T-helper 17 cell (primary cell): ENCODE measurements around the gene PLCZ1. TPM values are rescaled to one million over a fixed set of nuclear protein-coding genes. Genes with fewer than 3 reads are reported as not detected.
"Not testable (repeated sequence)": the region's sequence is repeated elsewhere in the genome, so short reads cannot be mapped to it uniquely, and the experiment has no call there.

Experiments used
- ATAC-seq: fragments of 150-1000 bp; cut with Tn5 transposase; 2 replicates; pipeline ENCODE4 v1.10.0; 2021; ENCODE audit warnings: mild to moderate bottlenecking, moderate library complexity
- DNase-seq, 3 donors: peaks; one replicate each; pipeline versions ENCODE4 v3.0.0 to v3.0.0-alpha.2; 2020 to 2021
- H3K9me3 ChIP-seq: one replicate; pipeline ENCODE4 v1.7.0; 2013; ENCODE audit warnings: low read length, mild to moderate bottlenecking; ENCODE audit not compliant: control insufficient read depth, poor library complexity, severe bottlenecking
- H3K27ac Mint-ChIP-seq: one replicate; pipeline ENCODE4 v1.8.0; 2022; ENCODE audit warnings: mild to moderate bottlenecking, moderate library complexity, mixed read lengths
- H3K27me3 Mint-ChIP-seq: one replicate; pipeline ENCODE4 v1.8.0; 2022; ENCODE audit warnings: mixed read lengths
- H3K36me3 Mint-ChIP-seq: one replicate; pipeline ENCODE4 v1.8.0; 2022; ENCODE audit warnings: low read depth, mixed read lengths
- H3K4me1 Mint-ChIP-seq: one replicate; pipeline ENCODE4 v1.8.0; 2022; ENCODE audit warnings: mild to moderate bottlenecking, mixed read lengths
- H3K4me3 Mint-ChIP-seq: one replicate; pipeline ENCODE4 v1.8.0; 2022; ENCODE audit warnings: mild to moderate bottlenecking, moderate library complexity, mixed read lengths
- total RNA-seq, 4 donors: library from RNA in 2 of 4; stranded (reverse) in 2 of 4; gene quantifications; one replicate each; pipeline ENCODE4 v1.2.3 and lab custom pipeline; 2022 to 2026

PLCZ1 gene
- total RNA-seq, 2 donors from 2014 or later = not detected

DNA sequence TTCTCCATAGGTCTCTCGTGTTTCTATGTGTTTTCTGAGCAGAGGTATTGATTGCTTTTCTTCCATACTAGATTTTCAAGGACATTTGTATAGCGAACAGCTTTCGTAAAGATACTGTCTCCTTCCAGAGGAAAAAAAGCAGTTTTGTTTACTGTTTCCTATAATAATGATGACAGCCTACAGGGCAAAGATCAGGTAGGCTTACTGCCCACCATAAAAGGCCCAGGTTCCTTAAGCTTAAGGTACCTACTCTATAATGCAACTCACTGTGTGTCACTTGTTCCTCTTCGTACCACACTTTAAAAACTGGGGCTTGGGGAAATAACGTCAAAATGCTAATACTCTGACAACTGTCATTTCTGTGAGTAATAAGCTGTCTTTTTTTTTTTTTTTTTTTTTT lies 6.7 kb downstream of the PLCZ1 start:
- ATAC-seq = no peak
- no peaks in the 10 kb centered on the region for H3K27me3 Mint-ChIP-seq
- no peaks in the 10 kb centered on the region for H3K9me3 ChIP-seq
- H3K27ac Mint-ChIP-seq = no peak overlapping the region
- H3K4me1 Mint-ChIP-seq = no peaks in the 10 kb centered on the region
- no peak overlapping the region for H3K4me3 Mint-ChIP-seq
- DNase-seq = no peak
- no peaks in the 10 kb centered on the region for H3K36me3 Mint-ChIP-seq

GRCh38 chr12:18723752-18724151 lies 14.1 kb downstream of the PLCZ1 start:
- H3K4me1 Mint-ChIP-seq = no peaks in the 10 kb centered on the region
- H3K9me3 ChIP-seq = no peaks in the 10 kb centered on the region
- no peaks in the 10 kb centered on the region for H3K27me3 Mint-ChIP-seq
- no peak overlapping the region for H3K27ac Mint-ChIP-seq
- H3K36me3 Mint-ChIP-seq = no peaks in the 10 kb centered on the region
- ATAC-seq = no peak
- DNase-seq = no peak
- H3K4me3 Mint-ChIP-seq = no peak overlapping the region

DNA sequence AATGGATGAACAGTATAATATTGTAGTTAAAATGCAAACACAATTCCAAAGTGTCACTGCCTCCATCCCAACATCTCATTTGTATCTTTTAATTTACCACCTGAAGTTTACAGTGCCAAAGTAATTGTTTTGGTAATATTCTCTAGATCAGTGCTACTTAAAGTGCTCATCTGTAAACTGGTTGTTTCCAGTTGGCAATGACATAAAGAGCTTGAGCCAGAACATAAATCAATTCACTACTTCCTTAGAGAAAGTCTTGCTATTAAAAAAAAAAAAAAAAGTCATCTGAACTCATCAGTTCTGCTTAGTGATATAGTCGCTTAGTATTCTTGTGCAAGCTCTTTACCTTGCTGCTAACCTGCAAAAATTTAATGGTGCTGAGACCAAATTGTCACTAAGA lies 16.4 kb downstream of the PLCZ1 start:
- no peaks in the 10 kb centered on the region for H3K27me3 Mint-ChIP-seq
- no peak for ATAC-seq
- DNase-seq = no peak

DNA sequence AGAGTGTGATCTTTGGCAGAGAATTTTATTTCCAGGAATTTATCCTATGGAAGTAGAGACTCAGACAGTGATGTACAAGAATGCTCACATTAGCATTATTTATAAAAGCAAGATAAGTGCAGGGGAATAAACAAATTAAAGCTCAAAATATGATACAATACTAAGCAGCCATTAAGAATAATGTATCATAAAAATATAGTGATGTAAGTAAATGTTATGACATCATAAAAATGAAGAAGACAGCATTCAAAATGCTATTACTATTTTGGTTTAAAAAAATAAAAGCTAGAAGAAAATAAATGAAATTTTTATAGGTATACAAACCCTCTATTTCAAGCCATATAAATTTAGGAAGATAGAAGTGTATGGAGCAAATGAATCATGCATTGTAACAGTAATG lies 17.1 kb downstream of the PLCZ1 start:
- Mint-ChIP-seq H3K27me3 (no peaks in the 10 kb centered on the region), H3K4me1 (no peaks in the 10 kb centered on the region), H3K27ac (no peak overlapping the region), H3K4me3 (no peak overlapping the region), H3K36me3 (no peaks in the 10 kb centered on the region)
- ATAC-seq = no peak
- no peak for DNase-seq
- no peaks in the 10 kb centered on the region for H3K9me3 ChIP-seq

More for the DNA sequence above, 16.4 kb downstream of the PLCZ1 start:
- no peak overlapping the region for H3K27ac Mint-ChIP-seq
- no peaks in the 10 kb centered on the region for H3K36me3 Mint-ChIP-seq
- H3K9me3 ChIP-seq = no peaks in the 10 kb centered on the region
- H3K4me1 Mint-ChIP-seq = no peaks in the 10 kb centered on the region
- H3K4me3 Mint-ChIP-seq = no peak overlapping the region

DNA sequence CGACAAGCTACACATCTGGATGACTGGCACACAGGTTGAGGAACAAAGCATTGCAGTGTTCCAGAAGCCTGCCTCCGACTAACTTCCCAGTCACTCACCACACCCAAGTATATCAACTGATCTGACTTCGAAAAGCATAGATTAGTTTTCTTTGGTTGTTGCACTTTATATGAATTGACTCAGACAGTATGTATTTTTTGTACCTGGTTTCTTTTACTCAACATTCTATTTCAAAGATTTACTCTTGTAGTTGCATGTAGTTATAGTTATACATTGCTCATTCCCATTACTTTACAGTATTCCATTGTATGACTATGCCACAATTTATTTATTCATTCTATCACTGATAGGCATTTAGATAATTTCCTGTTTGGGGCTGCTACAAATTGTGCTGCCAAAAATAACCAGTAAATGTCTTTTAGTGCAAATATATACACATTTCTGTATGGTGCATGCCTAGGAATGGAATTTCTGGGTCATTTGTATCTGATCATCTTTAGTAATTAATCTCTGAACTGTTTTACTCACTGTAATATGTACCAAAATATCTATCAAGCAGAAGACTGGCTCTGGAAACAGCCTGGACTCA lies 17.8 kb downstream of the PLCZ1 start:
- no peak overlapping the region for H3K27ac Mint-ChIP-seq
- no peak for ATAC-seq

DNA sequence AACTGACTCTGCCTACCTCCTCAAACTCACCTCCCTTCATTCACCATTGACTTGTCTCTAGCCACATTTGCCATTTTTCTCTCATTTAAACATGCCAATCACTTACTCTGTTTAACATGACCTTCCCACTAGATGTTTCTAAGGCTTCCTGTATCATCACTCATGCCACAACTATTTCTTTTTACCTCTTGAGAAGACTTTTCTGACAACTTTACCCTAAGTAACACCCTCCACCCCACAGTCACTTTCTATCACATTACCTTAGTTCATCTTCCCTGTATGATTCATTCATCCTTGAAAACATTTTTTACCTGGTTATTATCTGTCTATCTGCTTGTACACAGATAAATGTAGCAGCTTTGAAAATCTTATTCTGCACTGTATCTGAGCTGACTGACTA lies 19.4 kb downstream of the PLCZ1 start:
- no peaks in the 10 kb centered on the region for H3K27me3 Mint-ChIP-seq
- DNase-seq (no peak), ATAC-seq (no peak)
- H3K9me3 ChIP-seq = no peaks in the 10 kb centered on the region
- no peaks in the 10 kb centered on the region for H3K36me3 Mint-ChIP-seq
- H3K4me3 Mint-ChIP-seq = no peak overlapping the region
- H3K4me1 Mint-ChIP-seq = no peaks in the 10 kb centered on the region
- H3K27ac Mint-ChIP-seq = no peak overlapping the region

More for the DNA sequence above, 17.8 kb downstream of the PLCZ1 start:
- Mint-ChIP-seq H3K27me3 (no peaks in the 10 kb centered on the region), H3K4me3 (no peak overlapping the region), H3K36me3 (no peaks in the 10 kb centered on the region), H3K4me1 (no peaks in the 10 kb centered on the region)
- no peaks in the 10 kb centered on the region for H3K9me3 ChIP-seq
- no peak for DNase-seq

GRCh38 chr12:18716236-18716635 lies 21.6 kb downstream of the PLCZ1 start:
- Mint-ChIP-seq H3K27ac (no peak overlapping the region), H3K36me3 (no peaks in the 10 kb centered on the region), H3K27me3 (no peaks in the 10 kb centered on the region), H3K4me3 (no peak overlapping the region), H3K4me1 (no peaks in the 10 kb centered on the region)
- DNase-seq (no peak), ATAC-seq (no peak)
- no peaks in the 10 kb centered on the region for H3K9me3 ChIP-seq

GRCh38 chr12:18706798-18707197 lies 31.0 kb downstream of the PLCZ1 start:
- Mint-ChIP-seq H3K27ac (no peak overlapping the region), H3K27me3 (no peaks in the 10 kb centered on the region), H3K4me3 (no peak overlapping the region), H3K4me1 (no peaks in the 10 kb centered on the region), H3K36me3 (no peaks in the 10 kb centered on the region)
- DNase-seq (no peak), ATAC-seq (no peak)
- H3K9me3 ChIP-seq = no peaks in the 10 kb centered on the region

DNA sequence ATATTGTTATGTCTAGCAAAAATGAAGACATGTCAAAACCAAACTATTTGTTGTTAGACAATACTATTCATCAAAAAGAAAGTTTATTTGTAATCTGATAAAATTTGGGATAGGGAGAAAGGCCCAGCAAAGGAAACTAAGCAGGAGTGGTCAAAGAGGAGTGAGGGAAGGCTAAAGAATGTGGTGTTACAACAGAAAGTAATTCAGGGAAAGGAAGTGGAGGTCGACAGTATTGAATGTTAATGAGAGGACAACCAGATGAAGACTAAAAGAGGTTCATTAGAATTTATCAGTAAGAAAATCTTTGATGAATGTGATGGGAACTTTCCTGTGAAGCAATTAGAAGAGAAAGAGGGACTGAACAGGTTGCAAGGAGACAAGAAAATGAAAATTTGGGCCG lies 33.9 kb downstream of the PLCZ1 start:
- no peaks in the 10 kb centered on the region for H3K36me3 Mint-ChIP-seq

GRCh38 chr12:18703321-18703720 lies 34.5 kb downstream of the PLCZ1 start:
- Mint-ChIP-seq H3K4me3 (no peak overlapping the region), H3K27me3 (no peaks in the 10 kb centered on the region), H3K4me1 (no peaks in the 10 kb centered on the region), H3K36me3 (no peaks in the 10 kb centered on the region), H3K27ac (no peak overlapping the region)
- ATAC-seq (no peak), DNase-seq (no peak)
- no peaks in the 10 kb centered on the region for H3K9me3 ChIP-seq

More for the DNA sequence above, 33.9 kb downstream of the PLCZ1 start:
- no peaks in the 10 kb centered on the region for H3K9me3 ChIP-seq
- H3K27ac Mint-ChIP-seq = no peak overlapping the region
- H3K4me1 Mint-ChIP-seq = no peaks in the 10 kb centered on the region
- DNase-seq (no peak), ATAC-seq (no peak)
- no peaks in the 10 kb centered on the region for H3K27me3 Mint-ChIP-seq
- no peak overlapping the region for H3K4me3 Mint-ChIP-seq

- no peak for ATAC-seq
- DNase-seq = no peak
- H3K36me3 Mint-ChIP-seq = no peaks in the 10 kb centered on the region
- no peaks in the 10 kb centered on the region for H3K27me3 Mint-ChIP-seq
- H3K9me3 ChIP-seq = no peaks in the 10 kb centered on the region
- no peak overlapping the region for H3K27ac Mint-ChIP-seq
- H3K4me1 Mint-ChIP-seq = no peaks in the 10 kb centered on the region
- H3K4me3 Mint-ChIP-seq = no peak overlapping the region
Observed at GRCh38 chr12:18700271-18700670, 37.5 kb downstream of the PLCZ1 start.

GRCh38 chr12:18696971-18697602 lies 40.7 kb downstream of the PLCZ1 start:
- no peak overlapping the region for H3K4me3 Mint-ChIP-seq
- H3K4me1 Mint-ChIP-seq = no peaks in the 10 kb centered on the region

GRCh38 chr12:18693986-18694385 lies 43.8 kb downstream of the PLCZ1 start:
- not testable (repeated sequence) for H3K4me3 Mint-ChIP-seq, H3K27ac Mint-ChIP-seq, H3K36me3 Mint-ChIP-seq, DNase-seq, H3K4me1 Mint-ChIP-seq, H3K9me3 ChIP-seq, H3K27me3 Mint-ChIP-seq, ATAC-seq

More at GRCh38 chr12:18696971-18697602, 40.7 kb downstream of the PLCZ1 start:
- H3K9me3 ChIP-seq = no peaks in the 10 kb centered on the region
- H3K27ac Mint-ChIP-seq = no peak overlapping the region
- no peaks in the 10 kb centered on the region for H3K27me3 Mint-ChIP-seq
- no peak for ATAC-seq
- DNase-seq = no peak
- H3K36me3 Mint-ChIP-seq = no peaks in the 10 kb centered on the region

DNA sequence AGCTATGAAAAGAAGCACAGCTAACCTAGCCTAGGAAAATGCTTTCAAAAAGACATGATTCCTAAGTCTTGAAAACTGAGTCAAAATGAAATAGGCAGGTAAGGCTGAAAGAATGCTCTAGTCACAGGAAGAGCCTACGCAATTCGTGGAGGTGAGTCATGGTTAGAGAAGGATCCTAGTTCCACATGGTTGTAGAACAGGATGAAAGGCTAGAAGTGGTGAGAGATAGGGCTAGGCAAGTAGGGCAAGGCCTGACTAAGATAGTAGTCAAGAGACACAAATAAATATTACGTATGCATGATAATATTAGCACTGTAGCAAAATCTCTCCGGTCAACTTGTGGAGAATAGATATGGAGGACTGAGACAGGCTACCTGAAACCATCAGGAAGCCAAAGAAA lies 47.2 kb downstream of the PLCZ1 start:
- no peaks in the 10 kb centered on the region for H3K4me1 Mint-ChIP-seq
- no peaks in the 10 kb centered on the region for H3K36me3 Mint-ChIP-seq
- ATAC-seq = no peak
- H3K9me3 ChIP-seq = no peaks in the 10 kb centered on the region
- no peak for DNase-seq
- H3K4me3 Mint-ChIP-seq = no peak overlapping the region
- H3K27me3 Mint-ChIP-seq = no peaks in the 10 kb centered on the region
- H3K27ac Mint-ChIP-seq = no peak overlapping the region
